Measurements from ENCODE around the gene TSSK1B.
"Not testable (repeated sequence)": the region's sequence is repeated elsewhere in the genome, so short reads cannot be mapped to it uniquely, and the experiment has no call there.

The TSSK1B gene

GRCh38 chr5:113434889-113435288 is at the start of gene TSSK1B:
Gene TSSK1B, minus strand, starts transcription at chr5:113434989. Its CDS starts 150 bp downstream, at chr5:113434839.
- no peak for DNase-seq

DNA sequence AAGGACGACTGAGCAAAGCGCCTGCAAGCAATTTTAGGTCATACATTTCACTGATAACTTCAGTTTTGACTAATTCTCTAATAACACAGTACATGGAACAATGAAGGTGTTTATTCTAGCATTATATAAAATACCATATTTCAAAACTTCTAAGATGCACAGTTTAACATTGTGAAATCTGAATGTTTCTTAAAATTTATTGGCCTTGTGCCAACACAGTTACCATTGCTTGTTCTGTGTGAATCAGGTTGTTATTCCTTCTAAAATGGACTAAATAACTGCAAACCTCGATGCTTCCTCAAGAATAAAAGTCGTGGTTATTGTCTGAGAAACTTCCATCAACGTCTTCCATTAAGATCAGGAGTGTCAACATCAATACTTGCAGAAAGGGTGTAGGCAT is 45.5 kb upstream of the TSSK1B start:
- no peak for DNase-seq

DNA sequence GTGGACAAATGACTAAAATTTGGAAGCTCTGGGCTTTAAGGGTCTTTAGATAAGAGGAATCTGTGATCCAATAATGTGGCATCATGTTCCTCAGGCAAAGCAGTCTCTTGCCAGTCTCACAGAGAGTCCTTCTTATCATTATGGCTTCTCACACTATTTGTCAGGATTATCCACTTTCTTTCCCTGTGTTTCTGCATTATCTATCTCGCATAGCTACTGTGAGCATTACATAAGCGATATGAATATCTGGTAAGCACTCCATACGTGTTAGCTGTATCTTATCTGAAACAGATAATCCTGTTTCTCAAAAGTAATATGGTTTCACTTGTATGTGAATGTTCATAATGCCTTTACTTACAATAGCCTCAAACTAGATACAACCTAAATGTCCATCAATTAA is 43.9 kb upstream of the TSSK1B start:
- no peak for DNase-seq

GRCh38 chr5:113474100-113474728 is 39.4 kb upstream of the TSSK1B start:
- DNase-seq: no peak

- no peak for DNase-seq
Measured at GRCh38 chr5:113463032-113463431, 28.2 kb upstream of the TSSK1B start.

- DNase-seq: not testable (repeated sequence)
Measured at GRCh38 chr5:113457106-113457505, 22.3 kb upstream of the TSSK1B start.

DNA sequence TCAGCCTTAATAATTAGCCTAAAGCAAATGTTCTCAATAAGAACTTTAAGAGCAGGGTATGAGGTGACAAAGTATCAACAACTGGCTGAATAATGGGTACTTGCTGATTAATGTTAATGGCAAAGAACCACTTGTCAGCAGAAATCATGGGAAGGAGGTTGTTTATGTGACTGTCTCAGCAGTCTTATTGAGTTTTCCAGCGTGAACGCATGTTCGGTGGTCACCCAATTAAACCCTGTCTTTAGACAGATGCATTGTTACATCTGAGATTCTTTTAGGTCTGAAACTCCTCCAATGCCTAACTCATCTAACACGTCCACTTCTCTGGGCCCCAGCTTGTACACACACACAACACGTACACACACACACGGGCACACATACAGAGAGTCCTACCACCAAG is 18.2 kb upstream of the TSSK1B start:
- DNase-seq: no peak

- DNase-seq: no peak
Measured at GRCh38 chr5:113451797-113452196, 17.0 kb upstream of the TSSK1B start.

- no peak for DNase-seq
Measured at GRCh38 chr5:113450929-113451328, 16.1 kb upstream of the TSSK1B start.

DNA sequence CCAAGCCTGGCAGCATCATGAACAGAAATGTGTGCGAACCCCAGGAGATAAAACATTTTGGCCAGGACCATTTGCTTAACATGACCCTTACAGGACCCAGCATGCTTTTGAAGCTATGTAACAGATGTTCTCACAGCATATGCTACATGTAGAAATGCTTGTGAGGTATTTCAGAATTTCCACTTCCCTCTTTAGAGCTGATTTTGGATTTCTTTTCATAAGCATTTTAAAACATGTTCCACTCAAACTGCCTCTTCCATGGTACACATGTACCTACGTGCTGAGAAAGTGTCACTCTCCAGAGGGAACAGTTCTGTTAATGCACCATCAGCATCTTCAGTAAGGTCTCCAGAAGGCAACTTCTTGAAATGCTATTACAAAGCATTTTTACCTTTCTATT is 15.7 kb upstream of the TSSK1B start:
- DNase-seq: no peak

GRCh38 chr5:113448252-113448651 is 13.5 kb upstream of the TSSK1B start:
- no peak for DNase-seq

DNA sequence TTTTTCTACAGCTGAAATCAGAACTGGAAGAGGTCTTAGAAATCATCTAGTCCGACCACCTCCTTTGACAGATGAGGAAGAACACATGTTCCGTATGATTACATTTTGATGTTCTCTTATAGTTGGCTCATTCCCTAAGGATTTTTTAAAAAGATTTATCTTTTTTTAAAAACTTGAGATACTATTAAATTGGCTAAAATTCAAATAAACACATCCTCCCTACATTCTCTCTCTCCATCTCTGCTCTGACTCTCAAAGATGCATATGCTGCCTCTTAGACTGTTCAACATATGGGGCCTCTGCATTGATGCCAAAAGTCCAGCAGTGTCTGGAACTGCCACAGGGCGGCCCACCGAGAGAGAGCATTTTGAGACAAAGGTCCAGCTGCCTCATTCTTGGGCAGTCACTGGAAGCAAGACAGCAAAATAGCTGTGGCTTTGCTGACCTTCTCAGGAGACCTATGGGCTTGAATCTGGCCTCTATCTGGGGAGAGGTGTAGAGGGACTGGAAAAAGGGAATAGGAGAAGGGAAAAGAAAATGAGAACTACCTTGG is 12.8 kb upstream of the TSSK1B start:
- DNase-seq: peak; percentile 19

DNA sequence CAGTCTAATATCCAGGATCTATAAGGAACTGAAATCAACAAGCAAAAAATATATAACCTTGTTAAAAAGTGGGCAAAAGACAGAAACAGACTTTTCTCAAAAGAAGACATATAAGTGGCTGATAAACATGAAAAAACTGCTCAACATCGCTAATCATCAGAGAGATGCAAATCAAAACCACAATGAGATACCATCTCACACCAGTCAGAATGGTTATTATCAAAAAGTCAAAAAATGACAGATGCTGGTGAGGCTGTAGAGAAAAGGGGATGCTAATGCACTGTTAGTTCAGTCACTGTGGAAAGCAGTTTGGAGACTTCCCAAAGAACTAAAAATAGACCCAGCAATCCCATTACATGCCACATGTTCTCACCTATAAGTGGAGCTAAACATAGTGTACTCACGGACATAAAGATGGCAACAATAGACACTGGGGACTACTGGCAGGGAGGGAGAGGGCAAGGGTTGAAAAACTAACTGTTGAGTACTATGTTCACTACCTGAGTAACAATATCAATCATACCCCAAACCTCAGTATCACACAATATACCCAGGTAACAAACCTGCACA is 11.7 kb upstream of the TSSK1B start:
- DNase-seq: no peak

- no peak for DNase-seq
Measured at GRCh38 chr5:113437111-113437510, 2.3 kb upstream of the TSSK1B start.

DNA sequence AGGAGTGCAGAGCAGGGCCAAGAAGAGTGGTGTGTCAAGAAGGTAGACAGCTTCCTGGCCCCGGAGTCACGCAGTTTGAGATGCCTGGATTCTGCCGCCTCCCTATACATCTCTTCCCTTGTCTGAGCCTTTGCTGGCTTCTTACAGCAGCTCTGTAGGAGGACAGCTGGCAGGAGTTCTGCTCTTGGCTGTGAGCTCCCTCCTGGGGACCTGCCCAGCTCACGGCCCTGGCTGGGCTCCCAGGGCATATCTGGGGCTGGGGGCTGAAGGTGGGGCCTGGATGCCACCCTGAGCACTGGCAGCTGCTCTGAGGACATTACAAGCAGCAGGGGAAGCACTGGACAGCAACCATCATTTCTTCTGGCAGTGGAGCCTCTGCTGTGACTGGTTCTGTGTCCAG is 786 bp upstream of the TSSK1B start:
- no peak for DNase-seq

GRCh38 chr5:113433862-113434612 is 752 bp downstream of the TSSK1B start:
- DNase-seq: no peak

DNA sequence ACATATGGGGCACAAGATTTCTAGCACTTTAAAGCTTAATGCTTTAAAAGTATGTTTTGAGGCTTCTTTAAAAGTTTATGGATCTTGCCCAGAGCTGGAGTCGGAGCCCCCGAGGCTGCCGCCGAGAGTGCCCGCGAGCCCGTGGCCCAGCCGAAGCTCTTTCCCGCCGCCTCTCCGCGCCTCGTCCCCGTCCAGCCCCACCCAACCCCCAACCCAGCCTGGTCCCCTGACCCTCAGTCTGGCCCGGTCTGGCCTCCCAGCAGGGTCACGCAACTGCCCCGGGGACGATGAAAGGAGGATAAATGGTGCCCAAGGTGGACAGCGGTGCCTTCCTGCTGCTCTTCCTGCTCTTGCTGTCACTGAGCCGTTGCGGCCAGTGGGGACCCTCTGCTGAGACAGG is 1.7 kb downstream of the TSSK1B start:
- DNase-seq: no peak

GRCh38 chr5:113427871-113428574 is 6.8 kb downstream of the TSSK1B start:
- no peak for DNase-seq

GRCh38 chr5:113425909-113426308 is 8.9 kb downstream of the TSSK1B start:
- DNase-seq: no peak

GRCh38 chr5:113421693-113422092 is 13.1 kb downstream of the TSSK1B start:
- no peak for DNase-seq

- DNase-seq: no peak
Measured at GRCh38 chr5:113405530-113405929, 29.3 kb downstream of the TSSK1B start.

DNA sequence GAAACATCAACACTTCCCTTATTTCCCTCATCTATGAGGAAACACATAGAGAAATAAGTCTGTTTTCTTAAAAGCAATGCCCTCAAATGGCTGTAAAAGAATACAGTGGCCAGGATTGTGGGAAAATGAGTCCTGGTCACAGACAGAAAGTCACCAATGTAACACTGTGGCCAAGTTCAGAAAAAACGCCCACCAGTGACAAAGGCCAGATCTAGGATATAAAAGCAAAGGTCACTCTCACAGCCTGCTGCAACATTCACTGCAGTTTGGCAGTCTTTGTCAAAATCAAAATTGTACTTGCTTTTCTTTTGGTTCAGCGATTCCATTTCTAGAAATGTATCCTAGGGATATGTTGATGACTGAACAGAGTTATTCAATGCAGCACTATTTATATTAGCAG is 30.5 kb downstream of the TSSK1B start:
- no peak for DNase-seq

- not testable (repeated sequence) for DNase-seq
Measured at GRCh38 chr5:113397986-113398385, 36.8 kb downstream of the TSSK1B start.
